OCI-LY7 (cell line): Measurements from ENCODE around the gene ITGA7.

Source experiments
- EZH2phosphoT487 ChIP-seq: fragments of 200-600 bp; sonication (generic); IDR thresholded peaks from 2 replicates; pipeline ENCODE4 v1.6.1; 2018; ENCODE audit warnings: low read depth, borderline replicate concordance, mild to moderate bottlenecking, mixed run types, antibody characterized with exemption, low read length, moderate library complexity, mixed read lengths
- TF ChIP-seq, protein P1 (sequence below): fragments of 200-600 bp; sonication (generic); conservative IDR thresholded peaks from 2 replicates; pipeline ENCODE4 v1.5.1; 2014; ENCODE audit warnings: mild to moderate bottlenecking, antibody characterized with exemption, low read length, moderate library complexity, mixed read lengths

DNA sequence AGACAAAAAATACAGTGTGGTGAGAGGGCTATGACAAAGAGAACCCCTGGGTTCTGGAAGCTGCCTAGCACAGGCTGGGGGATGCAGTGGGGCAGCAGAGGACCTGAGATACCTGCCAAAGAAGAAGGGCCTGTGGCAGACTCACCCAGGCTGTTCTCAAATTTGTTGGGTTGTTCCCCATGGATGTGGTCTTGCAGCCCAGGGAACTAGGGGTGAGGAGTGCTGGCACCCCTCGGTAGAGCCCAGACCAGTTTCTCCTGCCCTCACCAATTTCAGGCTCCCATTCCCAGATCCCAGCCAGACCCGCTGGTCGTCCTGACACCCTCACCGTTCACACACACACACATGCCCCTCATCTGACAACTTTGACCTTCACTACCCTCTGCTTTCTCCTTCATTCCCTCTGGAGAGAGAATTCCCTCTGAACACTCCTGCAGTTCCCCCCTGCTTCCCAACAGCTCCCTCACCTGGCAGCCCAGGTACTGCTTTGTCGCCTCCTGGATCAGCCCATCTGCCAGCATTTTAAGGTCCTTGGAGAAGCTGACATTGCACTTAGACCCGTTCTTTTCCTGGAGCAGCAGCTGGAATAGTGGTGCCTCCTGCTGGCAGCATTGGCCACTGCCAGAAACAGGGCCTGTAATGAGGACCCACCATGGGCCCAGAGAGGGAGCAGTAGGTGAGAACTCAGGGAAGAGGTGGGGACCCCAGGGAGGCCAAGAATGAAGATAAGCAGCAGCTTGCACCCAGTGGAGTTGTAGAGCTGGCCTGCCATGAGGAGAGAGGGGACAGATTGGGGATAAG is 29.3 kb upstream of the ITGA7 start:
- TF ChIP-seq, protein P1, sequence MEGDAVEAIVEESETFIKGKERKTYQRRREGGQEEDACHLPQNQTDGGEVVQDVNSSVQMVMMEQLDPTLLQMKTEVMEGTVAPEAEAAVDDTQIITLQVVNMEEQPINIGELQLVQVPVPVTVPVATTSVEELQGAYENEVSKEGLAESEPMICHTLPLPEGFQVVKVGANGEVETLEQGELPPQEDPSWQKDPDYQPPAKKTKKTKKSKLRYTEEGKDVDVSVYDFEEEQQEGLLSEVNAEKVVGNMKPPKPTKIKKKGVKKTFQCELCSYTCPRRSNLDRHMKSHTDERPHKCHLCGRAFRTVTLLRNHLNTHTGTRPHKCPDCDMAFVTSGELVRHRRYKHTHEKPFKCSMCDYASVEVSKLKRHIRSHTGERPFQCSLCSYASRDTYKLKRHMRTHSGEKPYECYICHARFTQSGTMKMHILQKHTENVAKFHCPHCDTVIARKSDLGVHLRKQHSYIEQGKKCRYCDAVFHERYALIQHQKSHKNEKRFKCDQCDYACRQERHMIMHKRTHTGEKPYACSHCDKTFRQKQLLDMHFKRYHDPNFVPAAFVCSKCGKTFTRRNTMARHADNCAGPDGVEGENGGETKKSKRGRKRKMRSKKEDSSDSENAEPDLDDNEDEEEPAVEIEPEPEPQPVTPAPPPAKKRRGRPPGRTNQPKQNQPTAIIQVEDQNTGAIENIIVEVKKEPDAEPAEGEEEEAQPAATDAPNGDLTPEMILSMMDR, result peak; percentile 90
- TF ChIP-seq EZH2phosphoT487, result no peak
